ENCODE data around the gene SEZ6L. TPM values are rescaled to one million over a fixed set of nuclear protein-coding genes. Genes with fewer than 3 reads are reported as not detected.

Gene SEZ6L
- total RNA-seq, 1 experiment from 2014 or later = not detected

DNA sequence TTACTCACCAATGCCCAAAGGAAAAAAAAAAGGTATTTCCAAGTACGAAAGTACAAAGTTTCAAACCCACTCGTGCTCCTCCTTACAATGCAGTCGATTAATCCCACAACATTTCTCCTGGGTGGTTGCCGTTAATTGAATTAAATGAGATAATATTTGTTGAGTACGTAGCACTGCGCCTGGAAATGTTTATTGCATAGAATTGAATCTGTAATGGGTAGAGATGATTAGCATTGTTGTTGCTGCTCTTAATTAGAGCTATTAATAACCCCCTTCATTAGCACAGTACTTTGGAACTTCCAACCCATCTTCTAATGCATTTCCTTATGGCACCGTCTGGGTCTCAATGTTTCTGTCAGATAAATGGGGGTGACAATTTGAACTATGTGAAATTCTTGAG is 77.3 kb downstream of the SEZ6L start:
- no peaks in the 10 kb centered on the region for H3K9me2 ChIP-seq (ENCODE audit: insufficient read depth)
- CTCF ChIA-PET = no interaction called here
- RAD21 ChIA-PET (ENCODE audit: low non-redundant PET in 1 of 2, low total read pairs in 2 of 2, uncharacterized antibody in 2 of 2, unreplicated experiment in 2 of 2) = no interaction called here
- H3K27ac ChIP-seq (ENCODE audit: low read depth, low read length) = no peak overlapping the region
- H2AFZ ChIP-seq (ENCODE audit: low read depth, low read length, poor library complexity, severe bottlenecking) = no peak overlapping the region
- H3K79me2 ChIP-seq (ENCODE audit: insufficient read depth, low read length) = no peaks in the 10 kb centered on the region
- H3K4me3 ChIP-seq (replicated peaks in 1 of 2; ENCODE audit: low read depth in 1 of 2, low read length in 2 of 2) = no peak overlapping the region
- no peak for ATAC-seq
- no peak overlapping the region for H3K4me2 ChIP-seq (ENCODE audit: low read length)
- H3K27me3 ChIP-seq (ENCODE audit: insufficient read depth, low read length) = peaks cover 66% of the 10 kb centered on the region
- DNase-seq (ENCODE audit: low read depth, low spot score) = no peak
- intact Hi-C loops (cut with micrococcal nuclease) = no loop called here
- TF ChIP-seq, protein P1, sequence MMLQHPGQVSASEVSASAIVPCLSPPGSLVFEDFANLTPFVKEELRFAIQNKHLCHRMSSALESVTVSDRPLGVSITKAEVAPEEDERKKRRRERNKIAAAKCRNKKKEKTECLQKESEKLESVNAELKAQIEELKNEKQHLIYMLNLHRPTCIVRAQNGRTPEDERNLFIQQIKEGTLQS (IDR thresholded peaks at IDR 0.05) = no peak
- TF ChIP-seq POLR2AphosphoS5 (IDR thresholded peaks at IDR 0.05; ENCODE audit: low read depth, low read length) (no peak), CBX3 (IDR thresholded peaks at IDR 0.05; ENCODE audit: low read depth) (no peak), SIN3A (IDR thresholded peaks at IDR 0.05; ENCODE audit: low read depth) (no peak)
- TF ChIP-seq, protein P2, sequence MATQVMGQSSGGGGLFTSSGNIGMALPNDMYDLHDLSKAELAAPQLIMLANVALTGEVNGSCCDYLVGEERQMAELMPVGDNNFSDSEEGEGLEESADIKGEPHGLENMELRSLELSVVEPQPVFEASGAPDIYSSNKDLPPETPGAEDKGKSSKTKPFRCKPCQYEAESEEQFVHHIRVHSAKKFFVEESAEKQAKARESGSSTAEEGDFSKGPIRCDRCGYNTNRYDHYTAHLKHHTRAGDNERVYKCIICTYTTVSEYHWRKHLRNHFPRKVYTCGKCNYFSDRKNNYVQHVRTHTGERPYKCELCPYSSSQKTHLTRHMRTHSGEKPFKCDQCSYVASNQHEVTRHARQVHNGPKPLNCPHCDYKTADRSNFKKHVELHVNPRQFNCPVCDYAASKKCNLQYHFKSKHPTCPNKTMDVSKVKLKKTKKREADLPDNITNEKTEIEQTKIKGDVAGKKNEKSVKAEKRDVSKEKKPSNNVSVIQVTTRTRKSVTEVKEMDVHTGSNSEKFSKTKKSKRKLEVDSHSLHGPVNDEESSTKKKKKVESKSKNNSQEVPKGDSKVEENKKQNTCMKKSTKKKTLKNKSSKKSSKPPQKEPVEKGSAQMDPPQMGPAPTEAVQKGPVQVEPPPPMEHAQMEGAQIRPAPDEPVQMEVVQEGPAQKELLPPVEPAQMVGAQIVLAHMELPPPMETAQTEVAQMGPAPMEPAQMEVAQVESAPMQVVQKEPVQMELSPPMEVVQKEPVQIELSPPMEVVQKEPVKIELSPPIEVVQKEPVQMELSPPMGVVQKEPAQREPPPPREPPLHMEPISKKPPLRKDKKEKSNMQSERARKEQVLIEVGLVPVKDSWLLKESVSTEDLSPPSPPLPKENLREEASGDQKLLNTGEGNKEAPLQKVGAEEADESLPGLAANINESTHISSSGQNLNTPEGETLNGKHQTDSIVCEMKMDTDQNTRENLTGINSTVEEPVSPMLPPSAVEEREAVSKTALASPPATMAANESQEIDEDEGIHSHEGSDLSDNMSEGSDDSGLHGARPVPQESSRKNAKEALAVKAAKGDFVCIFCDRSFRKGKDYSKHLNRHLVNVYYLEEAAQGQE (IDR thresholded peaks at IDR 0.05; ENCODE audit: low read depth) = no peak
- BruUV-seq (replicated peaks) = no TSS peak
- no peak overlapping the region for H3K9ac ChIP-seq (ENCODE audit: low read length)
- no peaks in the 10 kb centered on the region for H3K36me3 ChIP-seq (ENCODE audit: control insufficient read depth in 1 of 2, insufficient read depth in 2 of 2, low read length in 2 of 2)
- H4K20me1 ChIP-seq (ENCODE audit: insufficient read depth) = no peaks in the 10 kb centered on the region
- H3K9me3 ChIP-seq (ENCODE audit: control insufficient read depth in 1 of 2, insufficient read depth in 1 of 2, low read depth in 1 of 2, low read length in 2 of 2) = no peaks in the 10 kb centered on the region
- POLR2A ChIA-PET = no interaction called here
- H3K4me1 ChIP-seq (ENCODE audit: control insufficient read depth in 1 of 2, insufficient read depth in 2 of 2, low read length in 2 of 2) = no peaks in the 10 kb centered on the region

DNA sequence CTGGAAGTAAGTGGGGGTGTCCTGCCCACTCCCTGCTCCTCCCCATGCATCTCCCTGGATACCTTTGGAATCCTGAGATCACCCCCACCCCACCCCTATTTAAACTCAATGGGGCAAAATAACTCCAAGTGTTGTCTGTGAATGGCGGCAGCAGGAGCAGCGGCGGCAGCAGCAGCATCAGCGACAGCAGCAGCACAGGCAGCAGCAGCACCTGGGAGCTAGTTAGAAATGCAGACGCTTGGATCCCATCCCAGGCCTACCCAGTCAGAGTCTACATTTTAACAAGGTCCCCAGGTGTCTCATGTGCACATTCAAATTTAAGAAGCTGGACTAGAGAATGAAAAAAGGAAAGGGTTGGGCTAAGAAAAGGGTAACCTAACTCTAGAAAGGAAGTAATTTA is 82.6 kb downstream of the SEZ6L start:
- ATAC-seq = no peak
- no peaks in the 10 kb centered on the region for H4K20me1 ChIP-seq (ENCODE audit: insufficient read depth)
- H3K9ac ChIP-seq (ENCODE audit: low read length) = no peak overlapping the region
- no peaks in the 10 kb centered on the region for H3K79me2 ChIP-seq (ENCODE audit: insufficient read depth, low read length)
- ChIA-PET RAD21 (ENCODE audit: low non-redundant PET in 1 of 2, low total read pairs in 2 of 2, uncharacterized antibody in 2 of 2, unreplicated experiment in 2 of 2) (no interaction called here), POLR2A (no interaction called here), CTCF (no interaction called here)
- no peaks in the 10 kb centered on the region for H3K4me1 ChIP-seq (ENCODE audit: control insufficient read depth in 1 of 2, insufficient read depth in 2 of 2, low read length in 2 of 2)
- intact Hi-C loops (cut with micrococcal nuclease) = no loop called here
- H3K4me3 ChIP-seq (replicated peaks in 1 of 2; ENCODE audit: low read depth in 1 of 2, low read length in 2 of 2) = no peak overlapping the region
- H2AFZ ChIP-seq (ENCODE audit: low read depth, low read length, poor library complexity, severe bottlenecking) = no peak overlapping the region
- H3K36me3 ChIP-seq (ENCODE audit: control insufficient read depth in 1 of 2, insufficient read depth in 2 of 2, low read length in 2 of 2) = no peaks in the 10 kb centered on the region
- H3K9me3 ChIP-seq (ENCODE audit: control insufficient read depth in 1 of 2, insufficient read depth in 1 of 2, low read depth in 1 of 2, low read length in 2 of 2) = no peaks in the 10 kb centered on the region
- H3K27me3 ChIP-seq (ENCODE audit: insufficient read depth, low read length) = peaks cover 53% of the 10 kb centered on the region
- no peak for DNase-seq (ENCODE audit: low read depth, low spot score)
- H3K9me2 ChIP-seq (ENCODE audit: insufficient read depth) = no peaks in the 10 kb centered on the region
- no peak overlapping the region for H3K4me2 ChIP-seq (ENCODE audit: low read length)
- H3K27ac ChIP-seq (ENCODE audit: low read depth, low read length) = no peak overlapping the region
- no TSS peak for BruUV-seq (replicated peaks)
- TF ChIP-seq, protein P3, sequence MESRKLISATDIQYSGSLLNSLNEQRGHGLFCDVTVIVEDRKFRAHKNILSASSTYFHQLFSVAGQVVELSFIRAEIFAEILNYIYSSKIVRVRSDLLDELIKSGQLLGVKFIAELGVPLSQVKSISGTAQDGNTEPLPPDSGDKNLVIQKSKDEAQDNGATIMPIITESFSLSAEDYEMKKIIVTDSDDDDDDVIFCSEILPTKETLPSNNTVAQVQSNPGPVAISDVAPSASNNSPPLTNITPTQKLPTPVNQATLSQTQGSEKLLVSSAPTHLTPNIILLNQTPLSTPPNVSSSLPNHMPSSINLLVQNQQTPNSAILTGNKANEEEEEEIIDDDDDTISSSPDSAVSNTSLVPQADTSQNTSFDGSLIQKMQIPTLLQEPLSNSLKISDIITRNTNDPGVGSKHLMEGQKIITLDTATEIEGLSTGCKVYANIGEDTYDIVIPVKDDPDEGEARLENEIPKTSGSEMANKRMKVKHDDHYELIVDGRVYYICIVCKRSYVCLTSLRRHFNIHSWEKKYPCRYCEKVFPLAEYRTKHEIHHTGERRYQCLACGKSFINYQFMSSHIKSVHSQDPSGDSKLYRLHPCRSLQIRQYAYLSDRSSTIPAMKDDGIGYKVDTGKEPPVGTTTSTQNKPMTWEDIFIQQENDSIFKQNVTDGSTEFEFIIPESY (IDR thresholded peaks at IDR 0.05; ENCODE audit: extremely low read depth, insufficient replicate concordance, low read length) = no peak
- TF ChIP-seq ELF1 (IDR thresholded peaks at IDR 0.05; ENCODE audit: borderline replicate concordance, low read depth) (no peak), RAD21 (IDR thresholded peaks at IDR 0.05; ENCODE audit: low read depth) (no peak), SIN3A (IDR thresholded peaks at IDR 0.05; ENCODE audit: low read depth) (no peak), POLR2A (IDR thresholded peaks at IDR 0.05; ENCODE audit: borderline replicate concordance, extremely low read depth, insufficient read depth, insufficient read length) (no peak), ZFX (IDR thresholded peaks at IDR 0.05) (no peak), YY1 (IDR thresholded peaks at IDR 0.05; ENCODE audit: extremely low read depth, insufficient replicate concordance, low read depth, low read length) (no peak)
- TF ChIP-seq, protein P2 (IDR thresholded peaks at IDR 0.05; ENCODE audit: low read depth) = no peak

Data from HCT116 (cell line).